SU-DHL-6 (cell line): ENCODE data around the gene APLP1.

Source experiments
- EZH2phosphoT487 ChIP-seq: fragments of 200-600 bp; sonication (generic), shearing (Covaris generic); conservative IDR thresholded peaks from 2 replicates; pipeline ENCODE4 v1.6.1; 2018; ENCODE audit warnings: mild to moderate bottlenecking, antibody characterized with exemption, low read length, moderate library complexity, mixed read lengths
- TF ChIP-seq, protein P1 (sequence below): fragments of 200-600 bp; sonication (generic); IDR thresholded peaks from one replicate; pipeline ENCODE4 v1.5.1; 2017; ENCODE audit warnings: antibody characterized with exemption, mild to moderate bottlenecking, low read length, moderate library complexity; ENCODE audit not compliant: insufficient read depth, poor library complexity, severe bottlenecking

DNA sequence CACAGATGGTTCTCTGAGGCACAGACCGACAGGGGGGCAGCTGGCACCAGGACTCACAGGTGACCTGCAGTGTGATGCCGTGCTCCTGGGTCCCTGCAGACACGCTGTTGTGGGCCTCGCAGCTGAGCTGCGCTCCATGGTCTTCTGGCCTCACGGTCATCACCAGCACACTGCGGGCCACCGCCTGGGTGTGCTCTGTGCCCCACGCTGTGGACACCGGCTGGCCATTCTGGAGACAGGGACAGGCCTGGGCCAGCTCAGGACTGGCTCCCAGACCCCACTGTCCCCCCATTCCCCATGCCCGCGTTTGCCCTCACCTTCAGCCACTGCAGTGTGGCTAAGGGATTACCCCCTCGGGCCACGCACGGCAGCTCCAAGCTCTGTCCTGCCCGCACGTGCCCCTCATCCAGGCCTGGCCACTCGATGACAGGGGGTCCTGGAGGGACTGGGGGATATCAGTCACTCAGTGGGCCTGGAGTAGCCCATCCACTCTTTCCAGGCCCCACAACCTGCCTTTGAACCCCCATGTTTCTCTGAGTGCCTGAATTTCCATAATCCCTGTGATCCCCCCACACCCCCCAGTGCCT is 19.4 kb upstream of the APLP1 start:
- TF ChIP-seq, protein P1, sequence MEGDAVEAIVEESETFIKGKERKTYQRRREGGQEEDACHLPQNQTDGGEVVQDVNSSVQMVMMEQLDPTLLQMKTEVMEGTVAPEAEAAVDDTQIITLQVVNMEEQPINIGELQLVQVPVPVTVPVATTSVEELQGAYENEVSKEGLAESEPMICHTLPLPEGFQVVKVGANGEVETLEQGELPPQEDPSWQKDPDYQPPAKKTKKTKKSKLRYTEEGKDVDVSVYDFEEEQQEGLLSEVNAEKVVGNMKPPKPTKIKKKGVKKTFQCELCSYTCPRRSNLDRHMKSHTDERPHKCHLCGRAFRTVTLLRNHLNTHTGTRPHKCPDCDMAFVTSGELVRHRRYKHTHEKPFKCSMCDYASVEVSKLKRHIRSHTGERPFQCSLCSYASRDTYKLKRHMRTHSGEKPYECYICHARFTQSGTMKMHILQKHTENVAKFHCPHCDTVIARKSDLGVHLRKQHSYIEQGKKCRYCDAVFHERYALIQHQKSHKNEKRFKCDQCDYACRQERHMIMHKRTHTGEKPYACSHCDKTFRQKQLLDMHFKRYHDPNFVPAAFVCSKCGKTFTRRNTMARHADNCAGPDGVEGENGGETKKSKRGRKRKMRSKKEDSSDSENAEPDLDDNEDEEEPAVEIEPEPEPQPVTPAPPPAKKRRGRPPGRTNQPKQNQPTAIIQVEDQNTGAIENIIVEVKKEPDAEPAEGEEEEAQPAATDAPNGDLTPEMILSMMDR, result no peak
- TF ChIP-seq EZH2phosphoT487, result no peak
